Hepatocyte (in vitro differentiated cells): ENCODE results near the gene SOX6. TPM values are rescaled to one million over a fixed set of nuclear protein-coding genes. Genes with fewer than 3 reads are reported as not detected.

Experiments
- DNase-seq: peaks from one replicate; pipeline ENCODE4 v3.0.0-alpha.2; 2016; ENCODE audit warnings: low spot score
- H2AFZ ChIP-seq: fragments of 200-600 bp; sonication (generic); 2 replicates; pipeline ENCODE4 v1.6.0; 2016; ENCODE audit warnings: antibody characterized with exemption, mild to moderate bottlenecking
- H3K27ac ChIP-seq: fragments of 200-600 bp; sonication (generic); 2 replicates; pipeline ENCODE4 v1.5.1; 2016; ENCODE audit warnings: mild to moderate bottlenecking
- H3K27me3 ChIP-seq: fragments of 200-600 bp; sonication (generic); 2 replicates; pipeline ENCODE4 v1.6.1; 2016
- H3K36me3 ChIP-seq: fragments of 200-600 bp; sonication (generic); replicated peaks from 2 replicates; pipeline ENCODE4 v1.5.1; 2016; ENCODE audit warnings: low read depth; ENCODE audit not compliant: insufficient read depth
- H3K4me1 ChIP-seq: fragments of 200-600 bp; sonication (generic); 2 replicates; pipeline ENCODE4 v1.5.1; 2016; ENCODE audit warnings: mild to moderate bottlenecking, moderate library complexity; ENCODE audit not compliant: insufficient read depth
- H3K4me2 ChIP-seq: fragments of 200-600 bp; sonication (generic); 2 replicates; pipeline ENCODE4 v1.6.0; 2016
- H3K4me3 ChIP-seq: fragments of 200-600 bp; sonication (generic); 2 replicates; pipeline ENCODE4 v1.5.1; 2016; ENCODE audit warnings: mild to moderate bottlenecking
- H3K79me2 ChIP-seq: fragments of 200-600 bp; sonication (generic); 2 replicates; pipeline ENCODE4 v1.6.0; 2017; ENCODE audit warnings: mild to moderate bottlenecking
- H3K9me2 ChIP-seq: fragments of 200-600 bp; sonication (generic); replicated peaks from 2 replicates; pipeline ENCODE4 v1.6.0; 2017; ENCODE audit warnings: mild to moderate bottlenecking; ENCODE audit not compliant: insufficient read depth
- H3K9me3 ChIP-seq: fragments of 200-600 bp; sonication (generic); 2 replicates; pipeline ENCODE4 v1.5.1; 2016; ENCODE audit warnings: low read depth, mild to moderate bottlenecking
- H4K20me1 ChIP-seq: fragments of 200-600 bp; sonication (generic); 2 replicates; pipeline ENCODE4 v1.6.0; 2016; ENCODE audit warnings: mild to moderate bottlenecking; ENCODE audit not compliant: insufficient read depth, poor library complexity, severe bottlenecking
- CTCF ChIP-seq: fragments of 200-600 bp; sonication (generic); IDR thresholded peaks from 2 replicates; pipeline ENCODE4 v1.5.1; 2016; ENCODE audit warnings: antibody characterized with exemption, mild to moderate bottlenecking; ENCODE audit not compliant: poor library complexity
- EZH2 ChIP-seq: fragments of 200-600 bp; sonication (generic); IDR thresholded peaks from 2 replicates; pipeline ENCODE4 v1.6.1; 2016; ENCODE audit warnings: antibody characterized with exemption, mild to moderate bottlenecking, borderline replicate concordance
- EZH2phosphoT487 ChIP-seq: fragments of 200-600 bp; sonication (generic); IDR thresholded peaks from one replicate; pipeline ENCODE4 v1.6.1; 2018; ENCODE audit warnings: antibody characterized with exemption, mild to moderate bottlenecking, low read depth, moderate library complexity; ENCODE audit not compliant: unreplicated experiment, severe bottlenecking
- WGBS: methylation state at CpG from one replicate; pipeline ENCODE4 v1.1.6; 2016; ENCODE audit warnings: low lambda C conversion rate; ENCODE audit errors: missing lambda C conversion rate; 5-methylcytosine and 5-hydroxymethylcytosine counted together
- polyA plus RNA-seq: library from polyadenylated mRNA; unstranded; fragments of >200 nt; fragmentation: Nextera tagmentation; extraction: Ambion mirVana; gene quantifications from 2 replicates; pipeline ENCODE4 v1.2.1, GENCODE V29; 2016
- total RNA-seq: library from RNA; depleted of rRNA; stranded (reverse); fragments of >200 nt; gene quantifications from 2 replicates; pipeline ENCODE4 v1.2.3, GENCODE V29; 2014

The SOX6 gene
- total and polyA plus RNA-seq, 2 experiments from 2014 or later: 23.2 to 75.7 TPM

GRCh38 chr11:15947681-15948648 lies 408.4 kb downstream of the SOX6 start:
- Histone ChIP-seq H3K4me3 (no peak overlapping the region), H3K79me2 (no peaks in the 10 kb centered on the region), H3K36me3 (no peaks in the 10 kb centered on the region), H3K9me2 (no peaks in the 10 kb centered on the region), H3K27ac (peak overlapping the region; percentile 47), H2AFZ (no peak overlapping the region), H3K4me1 (no peaks in the 10 kb centered on the region), H3K9me3 (no peaks in the 10 kb centered on the region), H3K4me2 (no peak overlapping the region), H3K27me3 (no peaks in the 10 kb centered on the region), H4K20me1 (no peaks in the 10 kb centered on the region)
- peak; percentile 54 for DNase-seq
- TF ChIP-seq CTCF: no peak
- TF ChIP-seq EZH2: no peak
- no peak for TF ChIP-seq EZH2phosphoT487
- 85% methylated on average over 9 of the region's 9 CpGs for WGBS

- no peak overlapping the region for H3K27ac ChIP-seq
- H4K20me1 ChIP-seq: no peaks in the 10 kb centered on the region
- no peaks in the 10 kb centered on the region for H3K4me1 ChIP-seq
- no peaks in the 10 kb centered on the region for H3K79me2 ChIP-seq
- H3K27me3 ChIP-seq: no peaks in the 10 kb centered on the region
- H3K36me3 ChIP-seq: no peaks in the 10 kb centered on the region
- H2AFZ ChIP-seq: no peak overlapping the region
- TF ChIP-seq CTCF: no peak
- no peak for TF ChIP-seq EZH2
- TF ChIP-seq EZH2phosphoT487: no peak
- DNase-seq: no peak
- H3K4me2 ChIP-seq: no peak overlapping the region
- H3K9me2 ChIP-seq: no peaks in the 10 kb centered on the region
- no peak overlapping the region for H3K4me3 ChIP-seq
- no peaks in the 10 kb centered on the region for H3K9me3 ChIP-seq
- 92% methylated on average over 1 of the region's 1 CpG for WGBS
Observed at GRCh38 chr11:15945726-15946125, 410.6 kb downstream of the SOX6 start.

DNA sequence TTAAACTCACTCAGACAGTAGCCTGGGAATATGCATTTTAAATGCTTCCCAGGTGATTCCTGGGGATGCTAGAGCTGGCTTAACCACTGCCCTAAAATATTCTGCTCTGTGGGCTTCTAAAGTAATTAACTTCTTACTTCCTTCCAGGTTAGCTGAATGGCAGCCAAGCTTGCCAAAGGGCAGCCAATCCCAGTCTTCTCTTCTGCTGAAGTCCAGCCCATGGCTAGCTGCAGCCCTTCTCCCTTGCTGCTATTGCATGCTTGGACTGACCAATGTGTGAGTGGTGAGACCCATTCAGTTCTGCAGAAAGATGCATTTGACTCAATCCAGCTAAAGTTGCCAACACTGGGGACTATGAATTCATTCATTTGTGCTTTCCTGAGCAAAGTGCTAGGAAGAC lies 411.9 kb downstream of the SOX6 start:
- no peaks in the 10 kb centered on the region for H3K79me2 ChIP-seq
- H3K9me3 ChIP-seq: no peaks in the 10 kb centered on the region
- no peaks in the 10 kb centered on the region for H3K9me2 ChIP-seq
- no peaks in the 10 kb centered on the region for H3K27me3 ChIP-seq
- no peak for TF ChIP-seq EZH2
- no peak for TF ChIP-seq CTCF
- no peak for TF ChIP-seq EZH2phosphoT487
- no peaks in the 10 kb centered on the region for H3K4me1 ChIP-seq
- no peak overlapping the region for H3K4me2 ChIP-seq
- no peak overlapping the region for H3K27ac ChIP-seq
- no peak overlapping the region for H3K4me3 ChIP-seq
- H2AFZ ChIP-seq: no peak overlapping the region
- no peaks in the 10 kb centered on the region for H3K36me3 ChIP-seq
- no peaks in the 10 kb centered on the region for H4K20me1 ChIP-seq
- DNase-seq: no peak
